Stimulated activated CD8-positive, alpha-beta memory T cell treated with anti-CD3 and anti-CD28 coated beads, Interleukin-15, amount 100 ng/mL, for 4 hours (primary cell): ENCODE results near the gene STAT5A.
"Not testable (repeated sequence)": the region's sequence is repeated elsewhere in the genome, so short reads cannot be mapped to it uniquely, and the experiment has no call there.

Source experiments
- DNase-seq, 2 donors: peaks; one replicate each; pipeline ENCODE4 v3.0.0-alpha.2; 2020; ENCODE audit warnings: low read depth in 2 of 2

STAT5A gene

DNA sequence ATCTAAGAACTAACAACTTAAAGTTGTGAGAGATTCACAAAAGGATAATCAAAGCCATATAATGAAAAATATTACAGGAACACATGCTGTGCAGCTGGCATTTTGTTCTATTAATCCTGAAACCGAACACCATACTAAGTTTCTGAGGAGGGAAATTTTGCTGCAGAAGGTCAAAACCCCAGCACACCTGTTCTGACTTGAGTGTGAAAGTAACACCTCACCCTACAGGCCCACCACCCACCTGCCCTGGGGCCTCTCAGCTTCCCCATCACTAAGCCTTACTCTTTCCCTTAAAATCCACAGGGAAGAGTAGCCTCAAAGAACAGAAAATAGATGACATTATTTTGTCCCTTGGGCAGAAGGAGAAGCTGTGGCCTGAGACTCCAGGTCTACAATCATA, 44.8 kb downstream of the STAT5A start:
- no peak for DNase-seq

GRCh38 chr17:42334677-42335076, 46.4 kb downstream of the STAT5A start:
- DNase-seq: no peak

- DNase-seq: peak; percentile 34 to 37
These were observed 49.1 kb downstream of the STAT5A start for GRCh38 chr17:42337442-42337841.

- DNase-seq: no peak
These were observed 50.2 kb downstream of the STAT5A start for GRCh38 chr17:42338427-42338985.

GRCh38 chr17:42339221-42339620, 50.9 kb downstream of the STAT5A start:
- no peak for DNase-seq

- no peak for DNase-seq
These were observed 52.4 kb downstream of the STAT5A start for GRCh38 chr17:42340691-42341127.

- DNase-seq: no peak
These were observed 53.3 kb downstream of the STAT5A start for GRCh38 chr17:42341568-42341967.

DNA sequence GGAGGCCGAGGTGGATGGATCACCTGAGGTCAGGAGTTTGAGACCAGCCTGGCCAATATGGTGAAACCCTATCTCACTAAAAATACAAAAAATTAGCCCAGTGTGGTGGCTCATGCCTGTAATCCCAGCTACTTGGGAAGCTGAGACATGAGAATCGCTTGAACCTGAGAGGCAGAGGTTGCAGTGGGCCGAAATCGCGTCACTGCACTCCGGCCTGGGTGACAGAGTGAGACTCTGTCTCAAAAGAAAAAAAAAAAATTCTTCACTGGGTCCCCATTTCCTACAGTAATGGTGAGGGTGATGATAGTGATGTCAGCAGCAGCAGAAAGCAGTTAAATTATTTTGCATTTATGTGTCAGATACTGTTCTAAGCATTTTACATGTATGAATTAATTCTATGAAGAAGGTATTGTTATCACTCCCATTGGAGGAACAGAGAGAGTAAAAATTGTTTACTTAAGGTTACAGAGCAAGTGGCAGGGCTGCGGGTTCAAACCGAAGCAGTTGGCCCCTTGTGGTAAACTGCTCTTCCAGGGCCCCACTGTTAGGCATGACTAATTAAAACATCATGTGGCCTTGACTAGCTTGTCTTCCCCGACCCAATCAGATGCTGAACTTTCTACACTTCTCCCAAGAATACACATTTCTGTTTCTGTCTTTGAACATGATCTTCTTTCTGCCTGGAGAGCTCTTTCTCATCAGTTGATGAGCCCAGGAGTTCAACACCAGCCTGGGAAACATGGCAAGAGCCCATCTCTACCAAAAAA, 54.1 kb downstream of the STAT5A start:
- DNase-seq: no peak

DNA sequence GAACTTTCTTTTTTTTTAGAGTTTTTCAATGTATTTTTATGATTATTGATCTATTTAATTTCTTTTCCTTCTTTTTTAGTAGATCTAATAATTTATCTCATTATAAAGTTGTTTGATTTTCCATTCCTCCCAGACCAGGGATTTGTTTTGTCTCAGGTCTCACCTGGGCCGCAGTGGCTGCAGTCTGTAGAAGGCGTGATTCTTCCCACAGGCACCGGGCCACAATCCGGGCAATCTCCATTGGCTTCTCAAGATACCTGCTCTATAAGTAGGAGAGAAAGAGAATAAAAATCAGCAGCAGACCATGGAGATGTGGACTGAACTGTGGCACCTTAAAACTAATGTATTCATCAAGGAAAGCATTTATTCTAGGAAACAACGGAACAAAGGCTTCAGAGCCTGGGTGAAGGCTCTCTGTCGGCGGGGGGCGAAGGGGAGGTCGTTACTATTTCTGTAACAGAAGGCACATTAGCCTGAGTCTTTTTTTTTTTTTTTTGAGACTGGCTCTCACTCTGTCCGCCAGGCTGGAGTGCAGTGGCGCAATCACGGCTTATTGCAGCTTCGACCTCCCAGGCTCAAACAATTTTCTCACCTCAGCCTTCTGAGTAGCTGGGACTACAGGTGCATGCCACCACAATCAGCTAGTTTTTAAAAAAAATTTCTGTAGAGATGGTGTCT, 57.2 kb downstream of the STAT5A start:
- no peak for DNase-seq

GRCh38 chr17:42346481-42346880, 58.2 kb downstream of the STAT5A start:
- DNase-seq: no peak

GRCh38 chr17:42347198-42347597, 58.9 kb downstream of the STAT5A start:
- DNase-seq: no peak

- DNase-seq: no peak
These were observed 59.3 kb downstream of the STAT5A start for GRCh38 chr17:42347606-42348005.

GRCh38 chr17:42348104-42348503, 59.8 kb downstream of the STAT5A start:
- no peak for DNase-seq

- no peak for DNase-seq
These were observed 66.9 kb downstream of the STAT5A start for GRCh38 chr17:42354956-42355843.

DNA sequence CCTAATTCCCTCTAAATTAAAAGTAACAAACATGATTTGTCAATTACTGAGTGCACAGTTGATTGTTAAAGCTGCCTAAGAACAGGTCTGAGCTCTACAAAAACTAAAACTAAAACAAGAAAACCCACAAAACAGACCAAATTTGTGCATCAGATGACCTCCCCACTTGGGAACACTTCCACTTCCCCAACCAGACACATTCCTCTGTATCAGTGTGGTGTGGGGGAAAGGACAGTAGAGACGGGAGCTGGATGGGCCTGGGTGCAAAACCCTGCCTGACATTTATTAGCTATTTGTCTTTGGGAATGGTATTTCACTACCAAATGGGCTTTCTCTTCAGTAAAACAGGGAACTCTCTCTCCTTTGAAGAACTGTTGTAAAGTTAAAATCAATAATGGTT, 70.1 kb downstream of the STAT5A start:
- DNase-seq: no peak

DNA sequence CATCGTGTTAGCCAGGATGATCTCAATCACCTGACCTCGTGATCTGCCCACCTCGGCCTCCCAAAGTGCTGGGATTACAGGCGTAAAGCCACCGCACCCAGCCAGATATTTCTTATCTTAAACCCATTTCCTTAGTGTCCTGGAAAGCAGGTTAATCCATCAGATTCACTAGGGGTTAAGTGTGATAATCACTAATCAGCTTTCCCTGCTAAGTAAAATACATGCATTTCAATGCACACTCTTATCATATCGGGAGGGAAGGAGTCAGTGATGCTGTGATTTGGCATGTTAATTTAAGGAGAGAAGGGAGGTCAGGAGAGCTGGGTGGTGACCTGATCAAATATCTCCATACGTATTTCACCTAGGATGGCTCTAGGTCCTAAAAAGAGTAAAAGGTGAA, 70.8 kb downstream of the STAT5A start:
- DNase-seq: no peak

- DNase-seq: not testable (repeated sequence)
These were observed 72.1 kb downstream of the STAT5A start for GRCh38 chr17:42360388-42360787.
